Coronary artery (tissue), 2 donors: ENCODE results near the gene TNIP1.

ENCODE experiments used
- DNase-seq: peaks from one replicate; pipeline ENCODE4 v3.0.0-alpha.2; 2017; ENCODE audit warnings: low spot score
- H3K27ac ChIP-seq, 2 donors: fragments of 200-600 bp; sonication (generic); one replicate each; pipeline ENCODE4 v1.5.1; 2016 to 2019
- H3K4me3 ChIP-seq: fragments of 200-600 bp; sonication (generic); 2 replicates; pipeline ENCODE4 v1.5.1; 2016; ENCODE audit warnings: mild to moderate bottlenecking, moderate library complexity
- CTCF ChIP-seq: fragments of 200-600 bp; sonication (generic); IDR thresholded peaks from one replicate; pipeline ENCODE4 v1.5.1; 2019; ENCODE audit warnings: antibody characterized with exemption

TNIP1 gene

GRCh38 chr5:151113651-151114050 lies 32.8 kb upstream of the TNIP1 start:
- no peak overlapping the region for H3K4me3 ChIP-seq
- no peak for TF ChIP-seq CTCF
- no peak overlapping the region for H3K27ac ChIP-seq
- DNase-seq, result no peak

- TF ChIP-seq CTCF, result no peak
- no peak for DNase-seq
- H3K4me3 ChIP-seq, result no peak overlapping the region
- no peak overlapping the region for H3K27ac ChIP-seq
These were observed 30.2 kb upstream of the TNIP1 start for GRCh38 chr5:151110992-151111391.

- TF ChIP-seq CTCF, result no peak
- H3K4me3 ChIP-seq, result no peak overlapping the region
- no peak overlapping the region for H3K27ac ChIP-seq
- DNase-seq, result no peak
These were observed 29.4 kb upstream of the TNIP1 start for GRCh38 chr5:151110122-151110681.

GRCh38 chr5:151108566-151108965 lies 27.7 kb upstream of the TNIP1 start:
- no peak overlapping the region for H3K4me3 ChIP-seq
- no peak for TF ChIP-seq CTCF
- H3K27ac ChIP-seq, result peak overlapping the region; percentile 35 to 76
- DNase-seq, result no peak

GRCh38 chr5:151107738-151108520 lies 27.1 kb upstream of the TNIP1 start:
- H3K27ac ChIP-seq, result peak overlapping the region; percentile 35 to 76
- TF ChIP-seq CTCF, result no peak
- no peak for DNase-seq

GRCh38 chr5:151107084-151107483 lies 26.2 kb upstream of the TNIP1 start:
- no peak overlapping the region for H3K4me3 ChIP-seq
- H3K27ac ChIP-seq, result no peak overlapping the region
- no peak for DNase-seq
- TF ChIP-seq CTCF, result no peak

More at GRCh38 chr5:151107738-151108520, 27.1 kb upstream of the TNIP1 start:
- H3K4me3 ChIP-seq, result no peak overlapping the region

- no peak overlapping the region for H3K4me3 ChIP-seq
- no peak for TF ChIP-seq CTCF
- no peak overlapping the region for H3K27ac ChIP-seq
- DNase-seq, result no peak
These were observed 25.7 kb upstream of the TNIP1 start for GRCh38 chr5:151106509-151106908.
